KMS-11 (cell line): Measurements from ENCODE around the gene CGB5.
A peak's percentile ranks its signal among the peaks of the same experiment; 100 is the strongest.

Experiments
- H2AFZ ChIP-seq: fragments of 200-600 bp; sonication (generic); 2 replicates; pipeline ENCODE4 v1.6.1; 2016; ENCODE audit warnings: antibody characterized with exemption, mixed run types, low read depth
- H3K27ac ChIP-seq: fragments of 200-600 bp; sonication (generic); 2 replicates; pipeline ENCODE4 v1.6.1; 2016; ENCODE audit warnings: mild to moderate bottlenecking, mixed run types
- H3K27me3 ChIP-seq: fragments of 200-600 bp; sonication (generic); 2 replicates; pipeline ENCODE4 v1.6.1; 2017; ENCODE audit warnings: mild to moderate bottlenecking, low read depth, mixed run types, moderate library complexity; ENCODE audit not compliant: insufficient read depth
- H3K36me3 ChIP-seq: fragments of 200-600 bp; sonication (generic); 2 replicates; pipeline ENCODE4 v1.6.1; 2017; ENCODE audit warnings: mild to moderate bottlenecking, mixed run types; ENCODE audit not compliant: insufficient read depth
- H3K4me1 ChIP-seq: fragments of 200-600 bp; sonication (generic); 2 replicates; pipeline ENCODE4 v1.6.1; 2016; ENCODE audit warnings: mild to moderate bottlenecking, low read depth, mixed run types; ENCODE audit not compliant: poor library complexity, severe bottlenecking
- H3K4me2 ChIP-seq: fragments of 200-600 bp; sonication (generic); 2 replicates; pipeline ENCODE4 v1.7.0; 2016; ENCODE audit warnings: mild to moderate bottlenecking, mixed run types
- H3K4me3 ChIP-seq: fragments of 200-600 bp; sonication (generic); IDR thresholded peaks from 2 replicates; pipeline ENCODE4 v1.6.1; 2017; ENCODE audit warnings: low read depth, low read length, mixed read lengths; ENCODE audit not compliant: insufficient read depth
- H3K79me2 ChIP-seq: fragments of 200-600 bp; sonication (generic); 2 replicates; pipeline ENCODE4 v1.6.1; 2016; ENCODE audit warnings: low read depth, mixed run types; ENCODE audit not compliant: insufficient read depth
- H3K9ac ChIP-seq: fragments of 200-600 bp; sonication (generic); 2 replicates; pipeline ENCODE4 v1.6.1; 2016; ENCODE audit warnings: mild to moderate bottlenecking, mixed run types
- H4K20me1 ChIP-seq: fragments of 200-600 bp; sonication (generic); 2 replicates; pipeline ENCODE4 v1.6.1; 2016; ENCODE audit warnings: mild to moderate bottlenecking, mixed run types; ENCODE audit not compliant: insufficient read depth
- CTCF ChIP-seq: fragments of 200-600 bp; sonication (generic); conservative IDR thresholded peaks from 2 replicates; pipeline ENCODE4 v1.6.1; 2017; ENCODE audit warnings: low read depth, mild to moderate bottlenecking, antibody characterized with exemption, low read length, moderate library complexity, mixed read lengths

CGB5 gene

DNA sequence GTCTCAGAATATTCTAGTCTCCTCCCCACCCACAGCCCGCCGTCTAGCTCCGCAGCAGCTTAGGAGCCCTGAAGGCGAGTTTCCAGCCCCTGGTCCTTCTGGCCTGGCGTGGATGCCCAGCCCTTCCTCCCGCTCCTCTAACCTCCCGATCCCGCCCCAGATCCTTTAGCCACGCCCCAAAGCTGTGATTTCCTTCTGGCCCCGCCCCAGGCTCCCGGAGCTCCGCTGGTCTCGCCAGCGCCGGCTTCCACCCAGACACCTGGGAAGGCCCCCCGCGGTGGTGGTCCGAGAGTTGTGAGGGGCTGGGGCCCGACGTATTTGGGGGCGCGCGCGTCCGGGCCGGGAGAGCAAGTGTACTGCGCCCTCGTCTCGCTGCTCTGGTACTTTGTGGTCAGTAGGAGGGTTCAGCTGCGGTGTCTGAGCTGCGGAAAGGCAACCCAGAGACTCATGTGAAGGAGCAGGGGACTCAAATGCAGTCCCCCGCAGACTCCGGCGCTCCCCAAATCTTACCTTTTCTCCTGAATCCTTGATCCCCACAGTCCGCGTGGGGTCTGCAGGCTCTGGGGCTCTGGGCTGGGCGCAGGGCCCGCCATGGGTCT, 14.1 kb downstream of the CGB5 start, which contains the start of gene CGB7:
Gene CGB7, minus strand, starts transcription at position 114 of the 599 bp plus-strand sequence. CDS start 2,374 bp downstream, outside the sequence.
- Histone ChIP-seq H2AFZ (peak within 1 kb of the TSS; percentile 98; the same call in 1 of the 2 replicates), H3K4me1 (peaks cover 8% of the 10 kb centered on the region), H3K9ac (no peak within 1 kb of the TSS), H3K36me3 (no peaks in the 10 kb centered on the region), H3K4me2 (peak within 1 kb of the TSS; percentile 98; the same call in 1 of the 2 replicates), H4K20me1 (no peaks in the 10 kb centered on the region), H3K27ac (no peak within 1 kb of the TSS), H3K4me3 (no peak within 1 kb of the TSS), H3K27me3 (peaks cover 87% of the 10 kb centered on the region), H3K79me2 (no peaks in the 10 kb centered on the region)
- TF ChIP-seq CTCF, result no peak

- Histone ChIP-seq H3K36me3 (no peaks in the 10 kb centered on the region), H4K20me1 (no peaks in the 10 kb centered on the region), H3K79me2 (no peaks in the 10 kb centered on the region), H3K9ac (no peak overlapping the region), H2AFZ (no peak overlapping the region), H3K27ac (no peak overlapping the region), H3K27me3 (peaks cover 87% of the 10 kb centered on the region), H3K4me3 (no peak overlapping the region), H3K4me2 (no peak overlapping the region), H3K4me1 (peaks cover 8% of the 10 kb centered on the region)
- no peak for TF ChIP-seq CTCF
Measured at GRCh38 chr19:49058562-49058961, 14.9 kb downstream of the CGB5 start.

GRCh38 chr19:49059053-49059452, 15.4 kb downstream of the CGB5 start:
- H4K20me1 ChIP-seq, result no peaks in the 10 kb centered on the region
- no peaks in the 10 kb centered on the region for H3K36me3 ChIP-seq
- no peak overlapping the region for H2AFZ ChIP-seq
- TF ChIP-seq CTCF, result no peak
- H3K4me3 ChIP-seq, result no peak overlapping the region
- H3K4me1 ChIP-seq, result peaks cover 8% of the 10 kb centered on the region
- H3K9ac ChIP-seq, result no peak overlapping the region
- H3K27ac ChIP-seq, result no peak overlapping the region
- no peaks in the 10 kb centered on the region for H3K79me2 ChIP-seq
- H3K27me3 ChIP-seq, result peaks cover 87% of the 10 kb centered on the region
- no peak overlapping the region for H3K4me2 ChIP-seq

- no peaks in the 10 kb centered on the region for H3K79me2 ChIP-seq
Measured at GRCh38 chr19:49061000-49061399, 17.4 kb downstream of the CGB5 start.

More at GRCh38 chr19:49061000-49061399, 17.4 kb downstream of the CGB5 start:
- H3K4me3 ChIP-seq, result no peak overlapping the region
- peaks cover 93% of the 10 kb centered on the region for H3K27me3 ChIP-seq
- no peak overlapping the region for H3K9ac ChIP-seq
- H4K20me1 ChIP-seq, result no peaks in the 10 kb centered on the region
- no peak for TF ChIP-seq CTCF
- peaks cover 8% of the 10 kb centered on the region for H3K4me1 ChIP-seq
- H3K36me3 ChIP-seq, result no peaks in the 10 kb centered on the region
- no peak overlapping the region for H2AFZ ChIP-seq
- no peak overlapping the region for H3K4me2 ChIP-seq
- H3K27ac ChIP-seq, result no peak overlapping the region
